Kidney capillary endothelial cell (primary cell): ENCODE measurements around the gene P2RY14.
A peak's percentile ranks its signal among the peaks of the same experiment; 100 is the strongest.

Experiments used
- DNase-seq: peaks from one replicate; pipeline ENCODE4 v3.0.0-alpha.2; 2018; ENCODE audit warnings: low spot score

P2RY14 gene

DNA sequence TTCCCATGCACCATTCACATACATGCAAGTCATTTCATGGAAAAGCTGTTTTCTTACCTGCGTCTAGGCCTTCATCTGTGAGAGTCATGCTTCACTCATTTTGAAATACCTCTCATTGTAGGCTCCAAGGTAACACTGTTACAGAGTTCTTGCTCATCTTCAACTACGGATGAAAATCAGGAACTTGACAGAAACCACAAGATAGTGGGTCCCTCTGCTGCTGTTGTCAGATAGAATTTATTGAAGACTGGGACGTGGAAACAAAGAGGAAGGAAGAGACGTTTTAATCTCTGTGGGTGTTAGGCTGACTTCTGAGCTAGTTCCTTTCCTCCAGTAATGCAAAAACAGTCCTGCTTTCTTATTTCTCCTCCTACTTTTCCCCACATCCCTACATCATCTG lies at the start of gene P2RY14:
P2RY14 (minus strand) TSS at position 313 of the 400 bp plus-strand sequence. CDS start 64,226 bp downstream, outside the sequence.
- DNase-seq: no peak

DNA sequence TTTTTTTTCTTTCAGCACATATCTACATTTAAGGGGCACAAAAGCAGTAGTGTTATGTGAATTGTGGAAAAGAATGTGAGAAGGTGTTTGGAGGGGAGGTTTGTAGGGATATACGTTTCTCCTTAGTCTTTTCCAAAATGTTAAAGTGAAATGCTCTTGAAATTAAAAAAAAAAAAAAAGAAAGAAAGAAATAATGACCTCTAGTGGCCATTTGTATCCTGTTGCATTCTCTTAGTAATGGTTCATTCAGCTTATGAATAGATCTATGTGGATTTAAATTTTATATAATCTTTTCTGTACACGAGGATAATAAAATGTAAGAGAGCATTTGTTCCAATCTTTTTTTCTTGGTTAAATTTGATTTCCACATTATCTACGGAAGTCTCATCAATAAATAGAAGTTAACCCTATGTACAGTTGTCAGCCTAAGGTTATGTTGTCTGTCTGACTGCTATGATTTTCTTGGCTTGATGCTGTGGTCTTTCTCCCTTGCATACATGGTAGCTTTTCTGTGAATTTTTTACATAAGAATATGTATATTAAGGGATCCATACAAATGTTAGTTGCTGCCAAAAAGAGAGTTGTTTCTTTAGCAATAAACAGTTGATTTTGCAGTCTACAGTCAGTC lies 49.3 kb upstream of the P2RY14 start:
- DNase-seq: peak; percentile 15

DNA sequence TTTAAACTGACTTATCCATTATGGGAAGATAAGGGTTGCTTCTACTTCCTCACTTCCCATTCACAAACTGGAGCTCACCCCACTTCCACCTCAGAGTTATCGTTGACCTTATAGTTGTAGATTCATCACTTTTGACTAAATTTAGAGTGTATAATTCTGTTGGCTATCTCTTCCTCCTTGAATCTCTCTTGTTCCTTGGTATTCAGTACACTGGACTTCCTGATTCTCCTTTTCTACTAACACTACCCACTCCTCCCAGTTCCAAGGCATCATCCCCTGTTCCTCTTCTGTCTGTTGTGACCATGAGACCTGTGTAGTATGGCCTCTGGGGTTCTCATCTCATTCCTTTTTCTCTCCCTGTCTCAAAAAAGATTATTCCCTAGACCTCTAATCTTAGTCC lies 44.2 kb upstream of the P2RY14 start:
- no peak for DNase-seq

DNA sequence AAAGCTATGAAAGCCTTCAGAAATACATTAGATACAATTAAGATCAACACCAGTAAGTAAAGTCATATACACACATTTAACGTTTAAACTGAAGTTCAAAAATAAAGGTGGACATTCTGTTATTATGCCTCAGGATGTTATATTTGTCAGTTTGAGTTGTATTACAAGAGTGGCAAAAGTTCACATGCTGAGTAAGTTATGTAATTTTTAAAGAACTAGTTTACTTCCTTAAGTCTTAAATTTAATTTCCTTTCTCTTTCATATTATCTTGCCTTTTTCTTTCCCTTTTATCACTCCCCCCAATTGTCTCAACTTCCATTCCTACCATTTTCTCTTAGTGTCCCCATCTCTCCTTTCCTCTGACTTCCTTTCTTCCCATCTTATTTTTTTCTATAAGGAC lies 43.2 kb upstream of the P2RY14 start:
- DNase-seq: no peak

- DNase-seq: no peak
Measured at GRCh38 chr3:151320131-151320530, 41.8 kb upstream of the P2RY14 start.

DNA sequence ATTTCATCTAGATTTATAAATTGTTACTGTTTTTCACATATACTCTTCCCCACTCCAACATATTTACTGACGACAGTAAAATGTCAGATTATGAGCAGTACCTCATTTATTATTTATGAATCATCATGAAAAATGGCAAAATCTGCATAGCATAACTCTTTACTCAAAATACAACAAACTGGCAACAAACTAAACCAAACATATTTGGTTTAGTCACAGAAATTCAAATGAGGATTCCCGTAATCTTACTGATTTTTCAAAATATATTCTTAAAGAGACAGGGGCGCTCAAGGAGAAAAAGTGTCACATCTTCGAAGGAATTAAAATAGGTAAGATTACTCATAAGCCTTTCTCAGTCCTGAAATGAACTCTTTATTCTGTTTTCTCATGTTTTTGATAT lies 41.3 kb upstream of the P2RY14 start:
- DNase-seq: no peak

- no peak for DNase-seq
Measured at GRCh38 chr3:151318991-151319390, 40.6 kb upstream of the P2RY14 start.

DNA sequence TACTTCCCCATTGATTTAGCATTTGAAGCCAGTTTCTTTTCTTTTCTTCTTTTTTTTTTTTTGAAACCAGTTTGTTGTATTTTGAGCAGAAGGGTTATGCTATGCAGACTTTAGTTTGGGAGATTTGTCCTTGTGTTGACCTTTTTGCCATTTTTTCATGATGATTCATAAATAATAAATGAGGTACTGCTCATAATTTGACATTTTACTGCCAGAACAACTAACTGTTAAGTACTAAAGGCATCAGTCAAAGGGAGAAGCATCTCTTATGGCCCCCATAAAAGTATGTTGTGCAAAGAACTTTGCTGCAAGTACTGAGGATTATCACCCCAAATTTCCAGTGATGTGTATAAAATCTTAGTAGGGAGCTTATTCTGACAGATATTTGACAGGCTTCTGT lies 40.0 kb upstream of the P2RY14 start:
- no peak for DNase-seq

DNA sequence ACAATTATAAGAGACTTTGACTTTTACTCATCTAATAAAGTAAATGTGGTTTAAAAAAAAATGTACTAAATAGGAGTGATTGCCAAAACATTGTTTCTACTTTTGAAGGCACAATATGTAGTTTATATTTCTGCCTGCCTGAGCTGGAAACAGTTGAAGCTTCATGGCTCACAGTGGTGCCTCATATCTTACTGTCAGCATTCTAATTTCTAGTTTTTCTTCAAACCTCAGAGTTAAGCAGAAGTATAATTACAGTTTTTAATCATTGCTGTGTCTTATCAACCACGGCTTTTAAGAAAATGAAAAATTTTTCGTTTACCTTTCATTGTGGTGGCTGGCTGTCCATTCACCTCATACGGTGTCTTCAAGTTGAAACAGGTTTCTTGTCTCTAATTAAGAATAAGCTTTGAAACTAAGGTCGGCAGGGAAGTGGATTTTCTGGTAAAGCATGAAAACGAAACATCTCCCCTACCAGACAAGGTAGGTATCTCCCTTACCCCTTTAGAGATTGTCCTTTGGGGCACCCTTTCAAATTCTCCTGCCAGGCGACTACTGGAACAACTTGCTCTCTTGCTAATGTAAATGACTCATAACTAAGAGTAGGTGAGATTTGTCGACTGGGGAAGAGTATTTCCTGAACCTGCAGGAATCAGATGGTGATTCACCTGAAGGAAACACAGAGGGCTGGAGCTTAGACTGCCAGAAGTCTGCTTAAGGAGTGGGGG lies 38.1 kb upstream of the P2RY14 start, which contains the start of gene GPR87:
GPR87 (minus strand) TSS at position 554 of the 725 bp plus-strand sequence. CDS start 16,720 bp downstream, outside the sequence.
- peak; percentile 32 for DNase-seq

- no peak for DNase-seq
Measured at GRCh38 chr3:151315846-151316245, 37.5 kb upstream of the P2RY14 start.

- no peak for DNase-seq
Measured at GRCh38 chr3:151315136-151315535, 36.8 kb upstream of the P2RY14 start.

- DNase-seq: no peak
Measured at GRCh38 chr3:151314593-151314992, 36.3 kb upstream of the P2RY14 start.

DNA sequence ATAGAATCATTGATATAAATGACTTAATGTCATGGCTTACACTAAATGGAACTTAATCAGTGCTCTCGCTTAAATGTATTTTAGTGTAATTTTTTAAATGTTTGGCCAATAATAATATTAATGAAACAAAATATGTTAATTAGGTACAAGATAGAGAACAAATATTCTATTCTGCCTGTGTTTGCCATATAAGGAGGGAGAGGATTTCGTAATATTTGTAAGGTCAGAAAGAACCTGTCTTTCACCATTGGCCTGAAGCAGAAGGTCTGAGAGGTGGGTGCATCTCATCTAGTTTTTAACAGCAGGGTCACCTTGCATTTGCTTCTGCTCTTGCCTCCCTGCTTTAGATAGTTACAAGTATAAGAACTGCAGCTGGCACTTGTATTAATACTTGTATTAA lies 35.8 kb upstream of the P2RY14 start:
- no peak for DNase-seq

DNA sequence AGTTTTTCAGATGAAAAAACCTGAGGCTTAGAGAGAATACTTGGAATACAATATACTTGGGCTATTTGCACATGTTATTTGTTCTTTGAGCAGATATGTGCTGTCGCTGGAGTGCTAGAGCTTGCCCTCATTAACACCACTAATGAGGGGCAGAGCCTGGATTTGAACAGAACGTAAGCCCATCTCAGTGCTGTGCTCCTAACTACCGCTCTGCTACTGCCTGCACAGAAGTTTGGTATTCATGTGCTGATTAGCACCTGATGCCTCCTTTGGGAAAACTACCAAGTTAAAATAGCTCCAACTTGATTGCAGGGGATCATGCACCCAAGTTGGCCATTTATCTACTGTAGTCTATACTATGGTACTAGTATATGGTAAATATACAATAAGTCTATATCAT lies 34.6 kb upstream of the P2RY14 start:
- DNase-seq: no peak

- DNase-seq: no peak
Measured at GRCh38 chr3:151309566-151309965, 31.2 kb upstream of the P2RY14 start.

DNA sequence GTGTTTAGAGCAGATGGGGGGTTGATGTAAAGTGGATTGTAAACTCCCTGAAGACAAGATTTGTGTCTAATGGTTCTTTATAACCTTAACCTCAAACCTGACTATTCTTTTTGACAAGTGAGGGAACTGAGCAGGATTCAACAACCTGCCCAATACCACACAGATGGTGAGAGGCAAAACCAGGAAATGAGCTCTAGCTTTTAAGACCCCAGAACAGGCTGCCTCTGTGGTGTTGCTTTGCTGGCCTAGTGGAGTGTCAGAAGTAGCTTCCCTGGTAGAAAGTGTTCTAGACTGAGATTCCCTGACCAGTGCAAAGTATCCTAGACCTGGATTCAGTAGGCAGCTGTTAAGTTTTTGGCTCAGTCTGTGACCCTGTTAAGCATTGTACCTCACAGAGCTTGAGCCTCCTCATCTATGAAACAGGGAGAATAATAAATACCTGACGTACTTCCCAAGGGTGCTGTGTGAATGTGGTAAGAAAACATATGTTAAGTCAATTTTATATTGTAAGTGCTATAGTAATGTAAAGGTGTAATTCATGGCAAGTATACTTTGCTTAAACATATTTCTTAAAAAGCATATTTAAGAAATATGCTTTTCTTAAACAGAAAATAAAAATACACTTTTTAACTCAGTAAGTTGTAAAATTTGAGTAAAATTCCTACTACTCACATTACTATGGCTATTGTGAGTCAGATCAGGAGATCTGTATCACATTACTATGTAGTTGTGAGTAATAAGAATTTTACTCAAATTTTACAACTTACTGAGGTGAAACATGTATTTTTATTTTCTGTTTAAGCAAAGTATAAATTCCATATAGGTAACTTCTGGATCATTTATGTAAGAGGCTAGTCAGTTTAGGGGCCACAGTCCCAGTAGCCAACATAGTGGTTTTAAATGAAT lies 29.5 kb upstream of the P2RY14 start:
- DNase-seq: no peak

DNA sequence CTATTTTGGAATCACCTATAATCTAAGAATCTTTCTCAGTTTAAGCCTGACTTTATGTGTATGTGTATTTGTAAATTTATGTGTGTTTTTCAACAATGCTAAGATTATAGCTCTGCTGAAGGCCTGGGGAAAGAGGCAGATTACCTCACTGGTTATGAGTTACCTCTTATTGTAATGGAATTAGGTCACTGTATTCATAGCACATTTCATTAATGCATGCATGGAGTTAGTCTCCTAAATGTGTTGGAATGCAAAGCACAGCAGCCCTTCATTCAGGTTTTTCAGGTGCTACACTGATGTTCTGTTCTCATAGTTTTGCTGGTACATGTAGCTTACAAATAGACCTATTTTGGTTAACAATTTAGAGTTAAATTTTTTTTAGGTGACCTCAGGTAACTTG lies 28.8 kb upstream of the P2RY14 start:
- DNase-seq: no peak

DNA sequence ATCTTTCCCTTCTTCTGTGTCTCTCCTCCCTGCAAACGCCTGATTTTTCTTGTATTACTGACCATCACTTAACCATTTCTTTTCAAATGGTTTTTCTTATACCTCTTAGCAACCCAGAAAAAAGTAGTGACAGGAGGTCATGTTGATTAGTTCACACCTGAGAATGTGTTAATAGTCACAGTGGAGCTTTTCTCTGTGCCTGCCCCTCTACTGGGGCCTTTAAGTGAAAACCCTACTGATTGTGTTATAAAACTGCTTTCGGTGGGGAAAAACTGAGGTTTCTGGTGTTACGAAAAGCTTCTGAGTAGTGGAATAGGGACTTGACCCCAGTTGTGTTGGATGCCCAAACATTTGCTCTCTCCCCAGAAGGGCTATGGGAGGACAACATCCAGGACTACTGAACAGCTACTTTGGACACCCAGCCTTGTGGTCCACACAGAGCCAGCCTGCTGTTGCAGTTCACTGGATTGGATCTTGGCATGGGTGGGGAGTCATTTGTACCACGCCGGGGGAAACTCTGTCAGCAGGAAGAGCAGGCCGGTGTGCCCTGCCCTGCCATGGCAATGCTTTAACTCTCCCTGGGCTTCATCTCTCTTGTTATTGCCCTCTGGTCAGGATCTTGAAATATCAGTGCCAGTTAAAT lies 27.9 kb upstream of the P2RY14 start:
- DNase-seq: no peak

- DNase-seq: no peak
Measured at GRCh38 chr3:151305775-151306151, 27.4 kb upstream of the P2RY14 start.

GRCh38 chr3:151305060-151305774 lies 26.9 kb upstream of the P2RY14 start:
- no peak for DNase-seq

GRCh38 chr3:151303751-151304150 lies 25.4 kb upstream of the P2RY14 start:
- DNase-seq: no peak

DNA sequence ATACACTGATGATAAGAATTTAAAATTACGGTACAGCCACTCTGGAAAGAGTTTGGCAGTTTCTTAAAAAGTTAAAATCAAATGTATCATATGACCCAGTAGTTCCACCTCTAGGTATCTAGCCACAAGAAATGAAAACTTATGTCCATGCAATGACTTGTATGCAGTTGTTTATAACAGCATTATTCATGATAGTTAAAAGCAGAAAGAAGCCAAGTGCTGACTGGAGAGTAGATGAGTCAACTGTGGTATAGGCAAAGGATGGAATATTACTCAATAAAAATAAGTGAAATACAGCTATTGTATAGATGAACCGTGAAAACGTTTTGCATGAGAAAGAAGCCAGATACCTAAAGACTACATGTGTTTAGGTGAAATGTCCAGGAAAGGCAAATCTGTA lies 23.4 kb upstream of the P2RY14 start:
- DNase-seq: no peak
